Colonic mucosa (tissue), 4 donors: Measurements from ENCODE around the gene KCNIP2. TPM values are rescaled to one million over a fixed set of nuclear protein-coding genes. Genes with fewer than 3 reads are reported as not detected.
"Not testable (repeated sequence)": the region's sequence is repeated elsewhere in the genome, so short reads cannot be mapped to it uniquely, and the experiment has no call there.

Experiments used
- DNase-seq: peaks from one replicate; pipeline ENCODE4 v3.0.0-alpha.2; 2020
- H3K27ac ChIP-seq: fragments of 200-600 bp; one replicate; pipeline ENCODE4 v1.8.0; 2021
- H3K27me3 ChIP-seq: fragments of 200-600 bp; one replicate; pipeline ENCODE4 v1.8.0; 2021
- H3K36me3 ChIP-seq: fragments of 200-600 bp; one replicate; pipeline ENCODE4 v1.8.0; 2021
- H3K4me1 ChIP-seq: fragments of 200-600 bp; one replicate; pipeline ENCODE4 v1.8.0; 2021; ENCODE audit warnings: mild to moderate bottlenecking
- H3K4me3 ChIP-seq: fragments of 200-600 bp; one replicate; pipeline ENCODE4 v1.8.0; 2021
- H3K9ac ChIP-seq, 2 donors: one replicate each; pipeline ENCODE4 v1.7.0; 2013; ENCODE audit warnings: control low read depth in 2 of 2, low read depth in 2 of 2, low read length in 2 of 2
- H3K9me3 ChIP-seq: fragments of 200-600 bp; one replicate; pipeline ENCODE4 v1.8.0; 2021
- intact Hi-C: fragments of 100-400 bp; cut with DNase I; formaldehyde crosslinking; loops from one replicate; pipeline ENCODE4 v1.14.1; 2022
- total RNA-seq, 2 donors: library from RNA; stranded (reverse); fragmentation: NEBNext Ultra II Directional in 1 of 2; extraction: Animal tissue kit (Norgen Biotek cat#: 25700) in 1 of 2; gene quantifications; one replicate each; pipeline ENCODE4 v1.2.1, GENCODE V29; 2021
- TF ChIP-seq, protein P1 (sequence below): fragments of 200-600 bp; IDR thresholded peaks from one replicate; pipeline ENCODE4 v1.8.0; 2022; ENCODE audit warnings: antibody characterized with exemption, mild to moderate bottlenecking
- donor health status: healthy.
- donor health status: DM: no; HTN: no; CAD: no.
- donor health status: DM: no; HTN: no; CAD: no.

KCNIP2 gene
- total RNA-seq, 2 donors from 2014 or later: 1.5 to 2.8 TPM

DNA sequence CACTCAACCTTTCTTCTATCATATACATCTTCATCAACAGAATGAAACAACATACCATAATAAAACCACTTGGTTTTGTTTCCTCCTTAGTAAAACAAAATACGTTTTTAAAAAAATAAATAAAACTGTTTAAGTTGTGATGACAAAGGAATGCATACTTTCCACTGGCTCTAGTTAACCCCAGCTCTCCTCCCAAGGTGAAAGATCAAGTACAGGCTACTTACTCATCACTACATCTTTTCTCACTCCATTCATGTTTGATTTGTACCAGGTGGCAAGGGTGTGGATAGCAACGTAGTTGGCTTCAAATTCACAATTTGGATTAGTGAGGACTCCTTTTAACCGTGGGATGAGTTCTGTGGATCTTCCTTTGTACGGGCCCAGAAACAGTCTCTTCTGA, 40.1 kb downstream of the KCNIP2 start:
- Histone ChIP-seq H3K9me3 (no peaks in the 10 kb centered on the region), H3K36me3 (peaks cover 38% of the 10 kb centered on the region), H3K4me3 (no peak overlapping the region), H3K27ac (no peak overlapping the region), H3K27me3 (no peaks in the 10 kb centered on the region), H3K4me1 (no peaks in the 10 kb centered on the region), H3K9ac (no peak overlapping the region)
- DNase-seq: no peak
- intact Hi-C loops: no loop called here
- TF ChIP-seq, protein P1, sequence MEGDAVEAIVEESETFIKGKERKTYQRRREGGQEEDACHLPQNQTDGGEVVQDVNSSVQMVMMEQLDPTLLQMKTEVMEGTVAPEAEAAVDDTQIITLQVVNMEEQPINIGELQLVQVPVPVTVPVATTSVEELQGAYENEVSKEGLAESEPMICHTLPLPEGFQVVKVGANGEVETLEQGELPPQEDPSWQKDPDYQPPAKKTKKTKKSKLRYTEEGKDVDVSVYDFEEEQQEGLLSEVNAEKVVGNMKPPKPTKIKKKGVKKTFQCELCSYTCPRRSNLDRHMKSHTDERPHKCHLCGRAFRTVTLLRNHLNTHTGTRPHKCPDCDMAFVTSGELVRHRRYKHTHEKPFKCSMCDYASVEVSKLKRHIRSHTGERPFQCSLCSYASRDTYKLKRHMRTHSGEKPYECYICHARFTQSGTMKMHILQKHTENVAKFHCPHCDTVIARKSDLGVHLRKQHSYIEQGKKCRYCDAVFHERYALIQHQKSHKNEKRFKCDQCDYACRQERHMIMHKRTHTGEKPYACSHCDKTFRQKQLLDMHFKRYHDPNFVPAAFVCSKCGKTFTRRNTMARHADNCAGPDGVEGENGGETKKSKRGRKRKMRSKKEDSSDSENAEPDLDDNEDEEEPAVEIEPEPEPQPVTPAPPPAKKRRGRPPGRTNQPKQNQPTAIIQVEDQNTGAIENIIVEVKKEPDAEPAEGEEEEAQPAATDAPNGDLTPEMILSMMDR: no peak

DNA sequence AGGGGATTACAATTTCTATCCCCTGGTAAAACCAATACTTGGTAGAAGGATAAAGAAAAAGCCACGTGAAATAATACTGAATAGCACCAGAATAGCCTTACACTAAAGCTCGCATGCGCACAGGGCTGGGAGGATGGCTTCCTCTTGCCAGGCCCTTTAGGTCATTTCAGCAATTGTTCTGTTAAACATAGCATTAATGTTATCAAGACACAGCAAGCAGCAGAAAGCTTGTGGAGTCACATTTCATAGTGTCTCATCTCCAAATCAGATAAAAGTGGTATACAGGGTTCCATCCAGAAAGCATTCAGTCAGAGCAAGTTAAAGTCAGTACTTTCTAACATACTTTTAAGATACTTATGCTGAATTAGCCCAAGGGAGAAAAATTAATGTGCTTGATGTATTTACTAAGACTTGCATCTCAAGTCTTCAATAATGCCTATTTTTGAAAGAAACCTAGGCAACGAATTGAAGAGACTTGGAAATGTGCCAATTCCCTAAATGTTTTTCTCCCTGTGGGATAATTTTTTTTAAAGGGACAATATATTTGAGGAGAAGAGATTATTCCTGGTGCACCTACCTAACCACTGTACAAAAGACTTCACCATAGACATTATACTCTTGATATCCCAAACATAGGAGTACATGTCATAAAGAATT, 46.1 kb downstream of the KCNIP2 start:
- Histone ChIP-seq H3K9ac (no peak overlapping the region), H3K4me1 (no peaks in the 10 kb centered on the region), H3K36me3 (peaks cover 63% of the 10 kb centered on the region), H3K4me3 (no peak overlapping the region), H3K9me3 (no peaks in the 10 kb centered on the region), H3K27me3 (no peaks in the 10 kb centered on the region), H3K27ac (no peak overlapping the region)
- TF ChIP-seq, protein P1: no peak
- DNase-seq: no peak
- intact Hi-C loops: no loop called here

DNA sequence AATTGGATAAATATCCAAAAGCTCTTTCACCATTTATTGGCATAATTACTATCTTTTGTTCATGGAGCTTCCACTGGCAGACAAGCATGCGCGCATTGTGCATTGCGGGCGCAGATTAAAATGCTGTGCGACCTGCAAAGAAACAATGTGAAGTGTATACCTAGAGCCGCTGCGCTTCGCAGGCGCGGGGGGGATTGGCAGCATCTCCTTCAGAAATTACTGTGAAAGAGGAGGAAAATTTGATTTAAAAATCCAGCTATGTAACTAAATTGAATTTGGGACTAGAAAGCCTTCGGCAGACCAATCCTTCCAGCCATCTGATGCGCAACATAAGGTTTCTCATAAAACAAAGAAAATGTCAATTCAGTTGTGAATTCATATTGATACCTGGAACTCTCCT, 50.1 kb downstream of the KCNIP2 start:
- Histone ChIP-seq H3K27ac (no peak overlapping the region), H3K27me3 (no peaks in the 10 kb centered on the region), H3K4me1 (no peaks in the 10 kb centered on the region), H3K9ac (no peak overlapping the region), H3K36me3 (peaks cover 54% of the 10 kb centered on the region), H3K4me3 (no peak overlapping the region), H3K9me3 (no peaks in the 10 kb centered on the region)
- intact Hi-C loops: no loop called here
- no peak for DNase-seq
- TF ChIP-seq, protein P1: no peak

DNA sequence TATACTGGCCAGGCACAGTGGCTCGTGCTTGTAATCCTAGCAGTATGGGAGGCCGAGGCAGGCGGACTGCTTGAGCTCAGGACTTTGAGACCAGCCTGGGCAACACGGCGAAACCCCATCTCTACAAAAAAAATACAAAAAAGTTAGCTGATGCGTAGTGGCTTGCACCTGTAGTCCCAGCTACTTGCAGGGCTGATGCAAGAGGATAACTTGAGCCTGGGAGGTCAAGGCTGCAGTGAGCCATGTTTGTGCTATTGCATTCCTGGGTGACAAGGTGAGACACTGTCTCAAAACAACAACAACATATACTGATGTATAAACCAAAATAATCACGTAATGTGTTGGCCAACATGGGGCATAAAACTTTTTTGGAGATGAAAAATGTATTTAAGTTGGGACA, 53.9 kb downstream of the KCNIP2 start:
- H3K27me3 ChIP-seq: no peaks in the 10 kb centered on the region
- no peak overlapping the region for H3K4me3 ChIP-seq
- H3K4me1 ChIP-seq: no peaks in the 10 kb centered on the region
- DNase-seq: no peak
- intact Hi-C loops: no loop called here
- no peak overlapping the region for H3K27ac ChIP-seq
- no peak overlapping the region for H3K9ac ChIP-seq
- peaks cover 37% of the 10 kb centered on the region for H3K36me3 ChIP-seq
- H3K9me3 ChIP-seq: no peaks in the 10 kb centered on the region
- TF ChIP-seq, protein P1: no peak

DNA sequence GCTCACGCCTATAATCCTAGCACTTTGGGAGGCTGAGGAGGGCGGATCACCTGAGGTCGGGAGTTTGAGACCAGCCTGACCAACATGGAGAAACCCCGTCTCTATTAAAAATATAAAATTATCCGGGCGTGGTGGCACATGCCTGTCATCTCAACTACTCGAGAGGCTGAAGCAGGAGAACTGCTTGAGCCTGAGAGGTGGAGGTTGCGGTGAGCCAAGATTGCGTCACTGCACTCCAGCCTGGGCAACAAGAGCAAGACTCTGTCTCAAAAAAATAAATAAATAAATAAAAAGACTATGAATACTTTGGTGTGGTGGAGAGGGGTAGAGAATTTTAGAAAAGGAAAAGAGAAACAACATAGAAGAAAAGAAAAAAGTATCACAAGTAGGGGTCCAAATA, 54.4 kb downstream of the KCNIP2 start:
- H3K9ac ChIP-seq, H3K27me3 ChIP-seq, H3K4me3 ChIP-seq, H3K9me3 ChIP-seq, DNase-seq, H3K4me1 ChIP-seq, intact Hi-C loops, H3K27ac ChIP-seq: not testable (repeated sequence)
- H3K36me3 ChIP-seq: peaks cover 32% of the 10 kb centered on the region

DNA sequence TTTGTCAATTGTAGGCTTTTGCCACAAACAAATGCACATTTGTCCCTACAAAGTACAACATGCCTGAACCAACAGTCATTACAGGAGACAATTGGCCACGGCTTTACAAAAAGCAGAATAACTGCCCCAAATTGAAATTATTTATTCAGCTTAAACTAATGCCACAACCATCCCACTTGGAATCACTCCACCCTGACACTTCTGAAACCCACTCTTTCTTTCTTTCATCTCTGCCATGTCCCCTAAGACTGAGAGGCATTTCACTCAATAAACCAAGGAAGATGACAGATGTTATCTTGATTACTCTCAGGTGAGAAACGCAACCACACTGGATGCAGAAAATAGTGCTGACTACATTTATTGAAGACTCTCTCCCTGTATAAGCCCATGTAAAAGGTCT, 57.8 kb downstream of the KCNIP2 start:
- DNase-seq: no peak
- intact Hi-C loops: no loop called here
- Histone ChIP-seq H3K4me3 (no peak overlapping the region), H3K4me1 (peaks cover 10% of the 10 kb centered on the region), H3K36me3 (peaks cover 20% of the 10 kb centered on the region), H3K27ac (no peak overlapping the region), H3K9ac (no peak overlapping the region), H3K9me3 (no peaks in the 10 kb centered on the region), H3K27me3 (no peaks in the 10 kb centered on the region)
- TF ChIP-seq, protein P1: no peak
